ENCODE data around the gene PRSS36.
"Not testable (repeated sequence)": the region's sequence is repeated elsewhere in the genome, so short reads cannot be mapped to it uniquely, and the experiment has no call there.

Gene PRSS36

DNA sequence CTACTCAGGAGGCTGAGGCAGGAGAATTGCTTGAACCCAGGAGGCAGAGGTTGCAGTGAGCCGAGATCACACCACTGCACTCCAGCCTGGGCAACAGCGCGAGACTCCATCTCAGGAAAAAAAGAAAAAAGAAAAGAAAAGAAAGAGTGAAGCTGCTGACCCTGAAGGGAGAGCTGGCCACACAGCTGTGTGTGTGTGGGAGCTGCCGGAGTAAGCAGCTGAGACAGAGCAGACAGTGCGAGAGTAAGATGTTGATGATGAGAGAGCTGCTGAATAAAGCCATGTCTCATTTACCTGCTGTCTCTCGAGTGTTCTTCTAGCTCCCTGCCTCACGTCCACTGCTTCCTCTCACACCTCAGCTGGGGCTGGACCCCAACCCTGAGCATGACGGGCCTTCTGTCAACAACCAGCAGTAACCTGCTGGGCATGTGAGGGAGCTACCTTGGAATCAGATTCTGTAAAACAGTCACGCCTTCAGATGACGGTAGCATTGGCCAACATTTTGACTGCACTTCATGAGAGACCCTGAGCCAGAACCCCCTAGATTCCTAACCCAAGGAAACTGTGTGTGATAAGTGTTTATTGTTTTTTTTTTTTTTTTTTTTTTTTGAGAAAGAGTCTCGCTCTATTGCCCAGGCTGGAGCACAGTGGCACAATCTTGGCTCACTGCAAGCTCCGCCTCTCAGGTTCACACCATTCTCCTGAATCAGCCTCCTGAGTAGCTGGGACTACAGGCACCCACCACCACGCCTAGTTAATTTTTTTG is 48.8 kb downstream of the PRSS36 start:
- H3K4me3 Mint-ChIP-seq, H3K36me3 Mint-ChIP-seq, H3K27ac Mint-ChIP-seq, DNase-seq, H3K9me3 Mint-ChIP-seq, H3K4me1 Mint-ChIP-seq: not testable (repeated sequence)
- peaks cover 23% of the 10 kb centered on the region for H3K27me3 Mint-ChIP-seq
- CTCF ChIA-PET: interaction anchor here (0.9 to 1.2 kb wide), 4 partner anchors 8 to 357 kb away, joined by 3 read pairs; no protein-coding TSS in a partner anchor

DNA sequence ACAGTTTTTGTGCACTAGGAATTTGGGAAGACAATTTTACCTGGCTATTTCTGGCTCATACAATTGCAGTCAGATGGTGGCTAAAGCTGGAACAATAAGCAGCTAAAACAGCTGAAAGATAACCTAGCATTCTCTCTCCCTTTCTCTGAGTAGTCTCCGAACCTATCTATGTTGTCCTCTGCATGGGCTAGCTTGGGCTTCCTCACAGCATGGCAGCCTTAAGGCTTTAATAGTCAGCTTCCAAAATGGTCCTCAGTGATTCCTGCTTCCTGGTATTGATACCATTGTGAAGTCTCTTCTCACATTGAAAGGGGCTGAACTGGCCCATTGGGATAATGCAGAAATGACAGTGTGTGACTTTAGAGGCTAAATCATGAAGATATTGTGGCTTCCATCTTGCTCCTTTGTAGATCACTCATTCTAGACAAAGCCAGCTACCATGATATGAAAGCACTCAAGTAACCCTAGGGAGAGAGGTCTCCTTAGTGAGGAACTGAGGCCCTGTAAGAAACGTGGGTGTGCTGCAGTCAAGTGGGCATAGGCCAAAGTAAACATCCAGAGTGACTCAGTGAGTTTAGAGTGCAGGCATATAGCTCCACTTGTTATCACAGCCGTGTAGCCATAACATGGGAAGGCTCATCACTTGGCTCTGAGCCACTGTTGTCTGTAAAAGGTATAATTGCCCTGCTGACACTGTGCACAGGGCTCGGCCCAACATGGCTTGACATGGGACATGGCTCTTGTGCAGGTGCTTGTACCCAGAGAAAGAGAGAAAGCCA is 49.8 kb downstream of the PRSS36 start:
- Mint-ChIP-seq H3K9me3 (no peaks in the 10 kb centered on the region), H3K27me3 (peaks cover 23% of the 10 kb centered on the region), H3K4me1 (peaks cover 11% of the 10 kb centered on the region), H3K36me3 (no peaks in the 10 kb centered on the region), H3K4me3 (no peak overlapping the region), H3K27ac (no peak overlapping the region)
- no peak for DNase-seq
- CTCF ChIA-PET: interaction anchor here (1.1 kb wide), 1 partner anchor 114 kb away, joined by 3 read pairs; no protein-coding TSS in a partner anchor

DNA sequence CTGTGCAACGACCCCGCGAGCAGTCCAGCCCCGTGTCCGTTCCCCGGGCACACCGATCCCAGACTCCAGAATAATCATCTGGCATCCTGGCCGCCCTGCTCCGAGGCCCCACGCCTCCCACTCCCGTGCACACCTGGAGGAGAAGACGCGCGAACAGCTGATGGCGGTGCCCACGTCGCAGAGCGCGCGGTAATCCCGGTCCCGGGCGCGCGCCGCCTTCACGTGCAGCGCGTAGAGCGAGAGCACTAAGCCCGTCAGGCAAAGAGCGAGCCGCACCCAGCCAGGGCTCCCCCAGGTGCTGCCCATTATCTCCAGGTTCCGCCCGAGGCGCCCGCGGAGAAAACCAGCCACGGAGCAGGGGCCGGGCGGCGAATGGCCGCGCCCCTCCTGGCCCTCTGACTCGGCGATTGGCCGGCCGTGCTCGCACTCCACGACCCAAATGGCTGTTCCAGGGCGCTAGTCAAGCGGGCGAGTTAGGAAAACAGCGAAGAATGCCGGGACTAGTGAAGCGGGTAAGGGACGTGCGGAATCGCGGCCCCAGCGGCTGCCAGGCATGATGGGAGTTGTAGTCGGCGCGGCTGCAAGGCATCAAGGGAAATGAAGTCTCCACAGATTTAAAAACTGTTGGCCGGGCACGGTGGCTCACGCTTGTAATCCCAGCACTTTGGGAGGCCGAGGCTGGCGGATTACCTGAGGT is 55.3 kb downstream of the PRSS36 start, which contains the start of gene VKORC1:
Gene VKORC1, minus strand, starts transcription at position 374 of the 697 bp plus-strand sequence. Its CDS starts 68 bp downstream, at position 306.
- peak; percentile 93 for DNase-seq
- Mint-ChIP-seq H3K36me3 (peaks cover 11% of the 10 kb centered on the region), H3K27ac (peak within 1 kb of the TSS; percentile 94), H3K27me3 (peaks cover 6% of the 10 kb centered on the region), H3K9me3 (no peaks in the 10 kb centered on the region), H3K4me3 (peak within 1 kb of the TSS; percentile 93), H3K4me1 (peaks cover 37% of the 10 kb centered on the region)
- CTCF ChIA-PET: interaction anchor here (0.7 to 1.8 kb wide), 2 partner anchors 109 to 293 kb away, joined by 3 to 12 read pairs; partner anchors contain the start of gene HSD3B7

DNA sequence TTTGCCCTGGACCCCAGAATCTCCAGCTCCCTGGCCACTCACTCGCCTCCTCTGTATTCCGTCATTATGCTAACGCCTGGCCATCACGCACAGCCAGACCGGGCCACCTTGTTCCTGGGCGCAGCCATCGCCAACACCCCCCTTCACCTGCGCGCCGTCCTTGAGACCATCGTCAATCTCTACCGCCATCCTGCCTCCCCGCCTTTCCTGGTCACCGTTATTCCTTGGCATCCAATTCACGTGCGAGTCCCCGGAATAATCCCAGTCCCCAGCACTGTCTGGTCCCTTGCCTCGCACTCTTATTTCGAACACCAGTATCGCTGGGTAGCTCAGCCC is 55.8 kb downstream of the PRSS36 start:
- Mint-ChIP-seq H3K4me3 (peak overlapping the region; percentile 93), H3K4me1 (peaks cover 37% of the 10 kb centered on the region), H3K36me3 (peaks cover 13% of the 10 kb centered on the region), H3K27me3 (peaks cover 4% of the 10 kb centered on the region), H3K9me3 (no peaks in the 10 kb centered on the region), H3K27ac (peak overlapping the region; percentile 94)
- CTCF ChIA-PET: interaction anchor here (0.5 kb wide), 1 partner anchor 325 kb away, joined by 3 read pairs; no protein-coding TSS in a partner anchor
- DNase-seq: no peak

DNA sequence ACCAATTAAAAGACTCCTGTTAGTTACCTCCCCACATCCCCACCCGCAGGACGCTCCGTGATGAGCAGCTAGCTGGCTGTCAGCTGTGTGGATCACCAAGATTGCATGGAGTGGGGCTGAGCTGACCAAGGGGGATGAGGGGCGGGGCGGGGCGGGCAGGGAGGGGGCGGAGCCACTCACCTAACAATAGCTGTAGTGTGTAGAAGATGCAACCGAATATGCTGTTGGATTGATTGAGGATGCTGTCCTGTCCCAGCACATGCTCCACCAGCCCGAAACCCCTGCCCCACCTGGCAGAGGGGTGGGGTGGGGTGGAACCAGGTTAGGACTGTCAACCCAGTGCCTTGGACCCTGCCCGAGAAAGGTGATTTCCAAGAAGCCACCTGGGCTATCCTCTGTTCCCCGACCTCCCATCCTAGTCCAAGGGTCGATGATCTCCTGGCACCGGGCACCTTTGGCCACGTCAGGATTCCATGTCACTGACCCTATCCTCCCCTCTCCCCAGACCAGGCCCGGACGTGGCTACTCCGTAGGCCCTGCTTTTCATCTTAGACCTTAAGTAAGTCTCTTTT is 56.6 kb downstream of the PRSS36 start:
- no peak overlapping the region for H3K27ac Mint-ChIP-seq
- H3K4me1 Mint-ChIP-seq: peaks cover 37% of the 10 kb centered on the region
- CTCF ChIA-PET: interaction anchor here (0.5 to 0.9 kb wide), 3 partner anchors 9 to 326 kb away, joined by 3 read pairs; no protein-coding TSS in a partner anchor
- H3K36me3 Mint-ChIP-seq: peaks cover 14% of the 10 kb centered on the region
- H3K9me3 Mint-ChIP-seq: no peaks in the 10 kb centered on the region
- DNase-seq: no peak
- peaks cover 2% of the 10 kb centered on the region for H3K27me3 Mint-ChIP-seq
- peak overlapping the region; percentile 93 for H3K4me3 Mint-ChIP-seq

DNA sequence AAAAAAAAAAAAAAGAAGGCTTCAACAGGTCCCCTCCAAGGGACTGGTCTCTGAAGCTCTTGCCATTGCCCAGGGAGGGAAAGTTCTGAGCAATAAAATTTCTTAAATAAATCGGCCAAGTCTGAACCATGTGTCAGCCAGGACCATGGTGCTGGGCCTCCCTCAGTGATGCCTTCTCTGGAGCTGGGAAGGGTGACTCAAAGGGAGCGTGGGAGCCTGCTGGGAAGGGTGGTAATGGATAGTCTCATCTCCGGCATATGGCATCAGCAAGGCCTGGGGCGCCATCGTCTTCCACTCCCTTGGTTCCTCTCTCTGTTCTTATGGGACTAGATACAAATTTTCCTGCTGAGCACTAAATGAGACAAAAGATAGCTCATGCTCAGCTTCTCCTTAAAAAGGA is 57.5 kb downstream of the PRSS36 start:
- DNase-seq: no peak
- CTCF ChIA-PET: interaction anchor here (0.7 to 1.4 kb wide), 7 partner anchors 9 to 1366 kb away, joined by 3 to 4 read pairs (median 3); no protein-coding TSS in a partner anchor
- H3K4me1 Mint-ChIP-seq: peaks cover 37% of the 10 kb centered on the region
- peaks cover 14% of the 10 kb centered on the region for H3K36me3 Mint-ChIP-seq
- H3K4me3 Mint-ChIP-seq: peak overlapping the region; percentile 93
- H3K9me3 Mint-ChIP-seq: no peaks in the 10 kb centered on the region
- H3K27ac Mint-ChIP-seq: no peak overlapping the region
- H3K27me3 Mint-ChIP-seq: no peaks in the 10 kb centered on the region

DNA sequence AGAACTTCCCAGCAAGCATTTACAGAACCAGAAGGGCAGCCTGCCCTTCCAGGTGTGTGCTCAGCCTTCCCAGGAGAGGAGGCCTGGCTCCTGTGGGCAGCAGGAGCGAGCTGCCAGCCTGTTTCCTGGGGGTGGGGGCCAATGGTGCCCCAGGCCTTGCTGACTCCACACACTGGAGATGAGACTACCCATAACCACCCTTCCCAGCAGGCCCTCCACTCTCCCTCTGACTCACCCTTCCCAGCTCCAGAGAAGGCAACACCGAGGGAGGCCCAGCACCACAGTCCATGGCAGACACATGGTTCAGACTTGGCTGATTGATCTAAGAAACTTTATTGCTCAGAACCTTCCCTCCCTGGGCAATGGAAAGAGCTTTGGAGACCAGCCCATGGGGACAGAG is 59.3 kb downstream of the PRSS36 start:
- DNase-seq: no peak
- Mint-ChIP-seq H3K27me3 (no peaks in the 10 kb centered on the region), H3K36me3 (peaks cover 17% of the 10 kb centered on the region), H3K27ac (no peak overlapping the region), H3K4me3 (no peak overlapping the region), H3K9me3 (no peaks in the 10 kb centered on the region), H3K4me1 (peaks cover 31% of the 10 kb centered on the region)
- CTCF ChIA-PET: no interaction called here

DNA sequence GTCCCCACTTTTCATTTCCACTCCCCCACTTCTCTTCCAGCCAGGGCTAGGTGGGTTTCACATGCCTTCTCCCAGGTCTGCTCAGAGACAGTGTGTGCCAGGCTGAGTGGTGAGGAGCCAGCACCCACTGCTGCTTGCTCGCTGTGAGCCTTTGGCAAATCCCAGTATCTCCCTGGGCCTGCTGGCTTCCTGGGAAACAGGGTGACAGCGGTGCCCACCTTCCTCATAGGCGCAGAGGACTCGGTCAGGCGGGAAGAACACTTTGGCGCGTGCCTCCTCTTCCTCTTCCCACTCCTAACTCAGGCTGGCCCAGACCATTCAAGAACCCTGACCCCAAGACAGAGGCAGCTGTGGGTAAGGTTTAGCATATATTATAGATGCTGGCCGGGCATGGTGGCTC is 60.7 kb downstream of the PRSS36 start:
- CTCF ChIA-PET: interaction anchor here (1.1 kb wide), 1 partner anchor 53 kb away, joined by 3 read pairs; no protein-coding TSS in a partner anchor
- no peaks in the 10 kb centered on the region for H3K9me3 Mint-ChIP-seq
- H3K36me3 Mint-ChIP-seq: peaks cover 14% of the 10 kb centered on the region
- no peaks in the 10 kb centered on the region for H3K27me3 Mint-ChIP-seq
- H3K4me1 Mint-ChIP-seq: peaks cover 17% of the 10 kb centered on the region
- no peak overlapping the region for H3K4me3 Mint-ChIP-seq
- peak overlapping the region; percentile 28 for H3K27ac Mint-ChIP-seq
- no peak for DNase-seq
